Measurements from ENCODE around the gene WAC. TPM values are rescaled to one million over a fixed set of nuclear protein-coding genes. Genes with fewer than 3 reads are reported as not detected.

WAC gene
- polyA plus RNA-seq, 1 donor from 2014 or later: 63.9 TPM

GRCh38 chr10:28533571-28534304 lies 820 bp downstream of the WAC start:
- Histone ChIP-seq H3K79me2 (replicated peaks; ENCODE audit: insufficient read depth, low read length) (peaks cover 60% of the 10 kb centered on the region), H3F3A (ENCODE audit: insufficient read depth, low read length, poor library complexity, severe bottlenecking) (no peaks in the 10 kb centered on the region), H3K4me2 (ENCODE audit: low read length) (peak overlapping the region; percentile 67), H3K27me3 (ENCODE audit: insufficient read depth, low read depth, low read length) (no peaks in the 10 kb centered on the region), H3K4me3 (ENCODE audit: low read length) (peak overlapping the region; percentile 92), H3K9ac (ENCODE audit: low read length) (peak overlapping the region; percentile 94), H3K9me2 (ENCODE audit: insufficient read depth, low read length) (no peaks in the 10 kb centered on the region), H3K36me3 (ENCODE audit: insufficient read depth, low read length) (no peaks in the 10 kb centered on the region), H2AFZ (ENCODE audit: low read depth, low read length) (peak overlapping the region; percentile 49), H4K20me1 (ENCODE audit: insufficient read depth) (peaks cover 11% of the 10 kb centered on the region), H3K9me3 (ENCODE audit: low read length) (no peaks in the 10 kb centered on the region), H3K27ac (ENCODE audit: low read length) (peak overlapping the region; percentile 98)
- TF ChIP-seq EP300 (conservative IDR thresholded peaks at IDR 0.05; ENCODE audit: poor library complexity, severe bottlenecking) (no peak), REST (IDR thresholded peaks at IDR 0.05; ENCODE audit: borderline replicate concordance) (peak; percentile 62)

- Histone ChIP-seq H3K27me3 (ENCODE audit: insufficient read depth, low read depth, low read length) (no peaks in the 10 kb centered on the region), H3K9me3 (ENCODE audit: low read length) (no peaks in the 10 kb centered on the region), H3K9ac (ENCODE audit: low read length) (peak overlapping the region; percentile 17), H3K27ac (ENCODE audit: low read length) (no peak overlapping the region), H3F3A (ENCODE audit: insufficient read depth, low read length, poor library complexity, severe bottlenecking) (no peaks in the 10 kb centered on the region), H3K4me3 (ENCODE audit: low read length) (no peak overlapping the region), H4K20me1 (ENCODE audit: insufficient read depth) (peaks cover 19% of the 10 kb centered on the region), H3K9me2 (ENCODE audit: insufficient read depth, low read length) (no peaks in the 10 kb centered on the region), H3K79me2 (replicated peaks; ENCODE audit: insufficient read depth, low read length) (peaks cover 79% of the 10 kb centered on the region), H3K36me3 (ENCODE audit: insufficient read depth, low read length) (peaks cover 7% of the 10 kb centered on the region), H3K4me2 (ENCODE audit: low read length) (no peak overlapping the region), H2AFZ (ENCODE audit: low read depth, low read length) (no peak overlapping the region)
- TF ChIP-seq REST (IDR thresholded peaks at IDR 0.05; ENCODE audit: borderline replicate concordance) (no peak), EZH2 (IDR thresholded peaks at IDR 0.05; ENCODE audit: borderline replicate concordance, insufficient read depth, low read length, poor library complexity, severe bottlenecking) (no peak), RAD21 (conservative IDR thresholded peaks at IDR 0.05) (no peak), MXI1 (conservative IDR thresholded peaks at IDR 0.05; ENCODE audit: poor library complexity, severe bottlenecking) (no peak), CTCF (IDR thresholded peaks at IDR 0.05; ENCODE audit: poor library complexity, severe bottlenecking) (no peak), TAF1 (IDR thresholded peaks at IDR 0.05; ENCODE audit: low read depth) (no peak), EP300 (conservative IDR thresholded peaks at IDR 0.05; ENCODE audit: poor library complexity, severe bottlenecking) (no peak), SMC3 (conservative IDR thresholded peaks at IDR 0.05; ENCODE audit: poor library complexity) (no peak)
These were observed 2.9 kb downstream of the WAC start for GRCh38 chr10:28535846-28536245.
